GM12878 (cell line): ENCODE measurements around the gene ASF1B. TPM values are rescaled to one million over a fixed set of nuclear protein-coding genes. Genes with fewer than 3 reads are reported as not detected.
A peak's percentile ranks its signal among the peaks of the same experiment; 100 is the strongest.

Experiments used
- ATAC-seq: fragments of 200-7000 bp; cut with Tn5 transposase; 3 replicates; pipeline ENCODE4 v1.9.1; 2020; ENCODE audit warnings: mild to moderate bottlenecking, moderate library complexity
- BruUV-seq: library from RNA; stranded (reverse); fragments of 400-500 nt; replicated peaks from 2 replicates; lab custom pipeline; 2021; lab: Mats Ljungman, UMichigan
- CTCF ChIA-PET: fragments of 300-600 bp; sonication (Branson Sonifier 250); formaldehyde crosslinking; extraction: SDS; loops from one replicate; lab custom pipeline; 2021; ENCODE audit warnings: inconsistent platforms; lab: Yijun Ruan, JAX
- POLR2A ChIA-PET: fragments of 350-600 bp; formaldehyde crosslinking; extraction: SDS; loops from one replicate; lab custom pipeline; 2021; ENCODE audit warnings: inconsistent platforms; lab: Charles Lee
- RAD21 ChIA-PET: fragments of 300-600 bp; sonication (Branson Sonifier 250); formaldehyde crosslinking; loops from one replicate; lab custom pipeline; 2023; ENCODE audit warnings: antibody characterized with exemption; ENCODE audit not compliant: unreplicated experiment; lab: Charles Lee
- SMC1A ChIA-PET: fragments of 300-600 bp; sonication (Branson Sonifier 250); formaldehyde crosslinking; loops from one replicate; lab custom pipeline; 2023; ENCODE audit not compliant: unreplicated experiment, uncharacterized antibody; lab: Charles Lee
- DNase-seq: peaks from one replicate; pipeline ENCODE4 v3.0.0-alpha.2; 2011; ENCODE audit warnings: low read depth, low spot score
- FAIRE-seq: peaks from 3 replicates; lab custom pipeline; 2011; peaks lifted over from hg19 to GRCh38; lab: Jason Lieb, UNC
- H2AFZ ChIP-seq: 2 replicates; pipeline ENCODE4 v1.6.0; 2011; ENCODE audit warnings: low read depth, low read length, control low read depth; ENCODE audit not compliant: control insufficient read depth
- H3K27ac ChIP-seq: 2 replicates; pipeline ENCODE4 v1.5.1; 2011; ENCODE audit warnings: control low read depth; ENCODE audit not compliant: control insufficient read depth, insufficient read depth
- H3K27me3 ChIP-seq, 2 experiments: replicated peaks in 1 of 2; 2 replicates each; pipeline versions ENCODE4 v1.6.0 to v1.6.1; 2011; ENCODE audit warnings: low read length in 1 of 2; ENCODE audit not compliant: control insufficient read depth in 2 of 2, insufficient read depth in 2 of 2
- H3K36me3 ChIP-seq, 2 experiments: 2 replicates each; pipeline ENCODE4 v1.5.1; 2011; ENCODE audit warnings: low read length in 1 of 2; ENCODE audit not compliant: control insufficient read depth in 2 of 2, insufficient read depth in 2 of 2
- H3K4me1 ChIP-seq: 2 replicates; pipeline ENCODE4 v1.6.1; 2011; ENCODE audit warnings: mild to moderate bottlenecking, low read length, moderate library complexity, mixed read lengths; ENCODE audit not compliant: control insufficient read depth, insufficient read depth
- H3K4me2 ChIP-seq: 2 replicates; pipeline ENCODE4 v1.6.0; 2011; ENCODE audit warnings: control low read depth; ENCODE audit not compliant: control insufficient read depth, insufficient read depth
- H3K4me3 ChIP-seq: fragments of 200-600 bp; sonication (generic); 2 replicates; pipeline ENCODE4 v1.5.1; 2016
- H3K79me2 ChIP-seq: 2 replicates; pipeline ENCODE4 v1.6.0; 2011; ENCODE audit warnings: low read length; ENCODE audit not compliant: control insufficient read depth, insufficient read depth
- H3K9ac ChIP-seq: 2 replicates; pipeline ENCODE4 v1.8.0; 2011; ENCODE audit warnings: low read length, control low read depth, mixed read lengths; ENCODE audit not compliant: control insufficient read depth, insufficient read depth
- H3K9me3 ChIP-seq: replicated peaks from 3 replicates; pipeline ENCODE4 v1.5.1; 2011; ENCODE audit warnings: mild to moderate bottlenecking, low read length; ENCODE audit not compliant: control insufficient read depth, insufficient read depth
- H4K20me1 ChIP-seq: 2 replicates; pipeline ENCODE4 v1.6.0; 2011; ENCODE audit not compliant: control insufficient read depth, insufficient read depth
- CBX3 ChIP-seq: fragments of 200-600 bp; sonication (generic); IDR thresholded peaks from 2 replicates; pipeline ENCODE4 v1.6.1; 2016; ENCODE audit warnings: low read depth, borderline replicate concordance
- CHD1 ChIP-seq: IDR thresholded peaks from 2 replicates; pipeline ENCODE4 v1.6.1; 2012; ENCODE audit warnings: low read depth, low read length, improper control_type of control experiment
- CUX1 ChIP-seq: IDR thresholded peaks from 2 replicates; pipeline ENCODE4 v1.6.1; 2012; ENCODE audit warnings: improper control_type of control experiment, low read depth, low read length; ENCODE audit not compliant: insufficient replicate concordance
- ESRRA ChIP-seq: IDR thresholded peaks from 2 replicates; pipeline ENCODE4 v1.6.1; 2012; ENCODE audit warnings: mild to moderate bottlenecking, low read length, improper control_type of control experiment
- KAT2A ChIP-seq: conservative IDR thresholded peaks from 2 replicates; pipeline ENCODE4 v1.6.1; 2011; ENCODE audit warnings: low read depth, low read length; ENCODE audit not compliant: control insufficient read depth
- KLF5 ChIP-seq: fragments of 450-650 bp; IDR thresholded peaks from 2 replicates; pipeline ENCODE4 v1.6.1; 2014; ENCODE audit warnings: mild to moderate bottlenecking; ENCODE audit not compliant: partially characterized antibody
- MTA2 ChIP-seq: fragments of 450-650 bp; IDR thresholded peaks from 2 replicates; pipeline ENCODE4 v1.6.1; 2016; ENCODE audit warnings: low read depth, mild to moderate bottlenecking, moderate library complexity
- POLR2AphosphoS5 ChIP-seq: IDR thresholded peaks from 2 replicates; pipeline ENCODE4 v1.6.1; 2011; ENCODE audit warnings: mild to moderate bottlenecking, low read length, inconsistent platforms
- POU2F2 ChIP-seq: IDR thresholded peaks from 3 replicates; pipeline ENCODE4 v1.6.1; 2011; ENCODE audit warnings: low read depth, mild to moderate bottlenecking, low read length, borderline replicate concordance
- RELB ChIP-seq: fragments of 450-650 bp; IDR thresholded peaks from 2 replicates; pipeline ENCODE4 v1.6.1; 2017; ENCODE audit warnings: low read depth, mild to moderate bottlenecking, moderate library complexity
- SIN3A ChIP-seq: IDR thresholded peaks from 2 replicates; pipeline ENCODE4 v1.6.1; 2012; ENCODE audit warnings: low read depth, low read length, improper control_type of control experiment
- SUZ12 ChIP-seq: fragments of 200-600 bp; sonication (generic); IDR thresholded peaks from one replicate; pipeline ENCODE4 v1.6.1; 2018; ENCODE audit warnings: antibody characterized with exemption, mild to moderate bottlenecking; ENCODE audit not compliant: unreplicated experiment
- ZSCAN29 ChIP-seq: fragments of 450-650 bp; IDR thresholded peaks from 2 replicates; pipeline ENCODE4 v1.6.1; 2017; ENCODE audit warnings: mild to moderate bottlenecking, moderate library complexity
- WGBS: methylation state at CpG from one replicate; pipeline ENCODE4 v1.1.6; 2016; ENCODE audit warnings: low lambda C conversion rate; ENCODE audit not compliant: insufficient replicate concordance, insufficient coverage; ENCODE audit errors: missing lambda C conversion rate; 5-methylcytosine and 5-hydroxymethylcytosine counted together
- in situ Hi-C: fragments of 300-500 bp; cut with MboI; formaldehyde crosslinking; loops from 9 replicates; pipeline ENCODE4 v1.14.3; 2018; ENCODE audit warnings: mixed read lengths
- intact Hi-C: fragments of 100-400 bp; cut with micrococcal nuclease; formaldehyde crosslinking; loops from one replicate; pipeline ENCODE4 v1.14.2; 2022; ENCODE audit not compliant: unreplicated experiment
- polyA plus RNA-seq, 11 experiments: library from polyadenylated mRNA; depleted of rRNA in 4 of 11; unstranded in 6 of 11; stranded (reverse) in 5 of 11; fragments of >200 nt; fragmentation: Nextera tagmentation in 4 of 11; fragmentation: Illumina TruSeq in 1 of 11; extraction: Ambion mirVana in 4 of 11; extraction: Trizol in 1 of 11; gene quantifications; 1 replicate in 1 of 11; 2 replicates in 10 of 11; pipeline versions ENCODE4 v1.2.1 to v1.2.3, GENCODE V29; 2011 to 2016; ENCODE audit warnings: inconsistent platforms in 2 of 11, missing spikeins in 2 of 11, low read depth in 1 of 11
- total RNA-seq, 4 experiments: library from RNA; depleted of rRNA in 3 of 4; stranded (reverse); fragments of >200 nt in 3 of 4; fragmentation: Illumina TruSeq in 1 of 4; extraction: Trizol in 1 of 4; gene quantifications; 2 replicates each; pipeline versions ENCODE4 v1.2.1 to v1.2.3, GENCODE V29; 2013 to 2021
- TF ChIP-seq, protein P1 (sequence below): fragments of 450-650 bp; IDR thresholded peaks from 2 replicates; pipeline ENCODE4 v1.6.1; 2016; ENCODE audit warnings: mild to moderate bottlenecking, moderate library complexity, borderline replicate concordance

ASF1B gene
- total and polyA plus RNA-seq, 10 of the 15 experiments (the other 5 are each of a cell fraction or from before 2014, with no cell fraction given) = 10.4 to 217 (median 90.2) TPM

GRCh38 chr19:14149509-14149994 is 13.2 kb upstream of the ASF1B start:
- FAIRE-seq (no peak), ATAC-seq (no peak), DNase-seq (no peak)
- in situ Hi-C loops = no loop called here
- WGBS = 21% methylated on average over 21 of the region's 21 CpGs
- Histone ChIP-seq H2AFZ (peak overlapping the region; percentile 54), H3K9ac (peak overlapping the region; percentile 38; the same call in 1 of the 2 replicates), H4K20me1 (no peaks in the 10 kb centered on the region), H3K79me2 (no peaks in the 10 kb centered on the region), H3K27ac (no peak overlapping the region), H3K4me2 (peak overlapping the region; percentile 59), H3K9me3 (no peaks in the 10 kb centered on the region), H3K27me3 (no peaks in the 10 kb centered on the region), H3K4me3 (no peak overlapping the region), H3K4me1 (peaks cover 6% of the 10 kb centered on the region; the same call in 1 of the 2 replicates), H3K36me3 (no peaks in the 10 kb centered on the region)
- ChIA-PET CTCF (no interaction called here), RAD21 (no interaction called here), POLR2A (no interaction called here), SMC1A (no interaction called here)
- no TSS peak for BruUV-seq
- intact Hi-C loops = no loop called here
- TF ChIP-seq KLF5 (no peak), CUX1 (no peak), ESRRA (no peak), POU2F2 (no peak), POLR2AphosphoS5 (no peak), CHD1 (no peak), SIN3A (no peak), CBX3 (no peak), SUZ12 (no peak), ZSCAN29 (no peak), KAT2A (no peak), RELB (no peak), MTA2 (no peak)
- TF ChIP-seq, protein P1, sequence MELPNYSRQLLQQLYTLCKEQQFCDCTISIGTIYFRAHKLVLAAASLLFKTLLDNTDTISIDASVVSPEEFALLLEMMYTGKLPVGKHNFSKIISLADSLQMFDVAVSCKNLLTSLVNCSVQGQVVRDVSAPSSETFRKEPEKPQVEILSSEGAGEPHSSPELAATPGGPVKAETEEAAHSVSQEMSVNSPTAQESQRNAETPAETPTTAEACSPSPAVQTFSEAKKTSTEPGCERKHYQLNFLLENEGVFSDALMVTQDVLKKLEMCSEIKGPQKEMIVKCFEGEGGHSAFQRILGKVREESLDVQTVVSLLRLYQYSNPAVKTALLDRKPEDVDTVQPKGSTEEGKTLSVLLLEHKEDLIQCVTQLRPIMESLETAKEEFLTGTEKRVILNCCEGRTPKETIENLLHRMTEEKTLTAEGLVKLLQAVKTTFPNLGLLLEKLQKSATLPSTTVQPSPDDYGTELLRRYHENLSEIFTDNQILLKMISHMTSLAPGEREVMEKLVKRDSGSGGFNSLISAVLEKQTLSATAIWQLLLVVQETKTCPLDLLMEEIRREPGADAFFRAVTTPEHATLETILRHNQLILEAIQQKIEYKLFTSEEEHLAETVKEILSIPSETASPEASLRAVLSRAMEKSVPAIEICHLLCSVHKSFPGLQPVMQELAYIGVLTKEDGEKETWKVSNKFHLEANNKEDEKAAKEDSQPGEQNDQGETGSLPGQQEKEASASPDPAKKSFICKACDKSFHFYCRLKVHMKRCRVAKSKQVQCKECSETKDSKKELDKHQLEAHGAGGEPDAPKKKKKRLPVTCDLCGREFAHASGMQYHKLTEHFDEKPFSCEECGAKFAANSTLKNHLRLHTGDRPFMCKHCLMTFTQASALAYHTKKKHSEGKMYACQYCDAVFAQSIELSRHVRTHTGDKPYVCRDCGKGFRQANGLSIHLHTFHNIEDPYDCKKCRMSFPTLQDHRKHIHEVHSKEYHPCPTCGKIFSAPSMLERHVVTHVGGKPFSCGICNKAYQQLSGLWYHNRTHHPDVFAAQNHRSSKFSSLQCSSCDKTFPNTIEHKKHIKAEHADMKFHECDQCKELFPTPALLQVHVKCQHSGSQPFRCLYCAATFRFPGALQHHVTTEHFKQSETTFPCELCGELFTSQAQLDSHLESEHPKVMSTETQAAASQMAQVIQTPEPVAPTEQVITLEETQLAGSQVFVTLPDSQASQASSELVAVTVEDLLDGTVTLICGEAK = no peak
